HG02885 (cell line): ENCODE data around the gene CCDC187.

ENCODE experiments used
- ATAC-seq: cut with Tn5 transposase; IDR thresholded peaks from one replicate; pipeline ENCODE4 v1.9.1; 2021; ENCODE audit warnings: mild to moderate bottlenecking; ENCODE audit not compliant: unreplicated experiment, poor library complexity

CCDC187 gene

DNA sequence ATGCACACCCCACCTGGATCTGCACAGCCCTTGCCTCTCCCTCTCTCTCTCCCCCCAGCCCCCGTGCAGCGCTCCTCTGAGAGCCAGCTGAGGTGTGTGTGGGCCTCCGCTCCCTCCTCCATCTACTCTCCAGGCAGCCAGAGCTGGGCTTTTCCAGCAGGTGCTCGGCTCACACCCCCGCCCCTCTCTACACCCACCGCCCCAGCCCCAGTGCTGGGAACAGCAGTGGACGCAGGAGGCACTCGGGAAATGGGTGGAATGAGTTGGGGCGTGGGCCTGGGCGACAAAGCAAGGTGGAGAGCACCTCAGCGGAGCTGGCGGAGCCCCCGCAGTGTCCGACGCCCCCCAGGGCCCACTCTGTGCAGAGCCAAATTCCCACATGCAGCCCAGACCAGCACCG, 85.6 kb downstream of the CCDC187 start:
- ATAC-seq = no peak

DNA sequence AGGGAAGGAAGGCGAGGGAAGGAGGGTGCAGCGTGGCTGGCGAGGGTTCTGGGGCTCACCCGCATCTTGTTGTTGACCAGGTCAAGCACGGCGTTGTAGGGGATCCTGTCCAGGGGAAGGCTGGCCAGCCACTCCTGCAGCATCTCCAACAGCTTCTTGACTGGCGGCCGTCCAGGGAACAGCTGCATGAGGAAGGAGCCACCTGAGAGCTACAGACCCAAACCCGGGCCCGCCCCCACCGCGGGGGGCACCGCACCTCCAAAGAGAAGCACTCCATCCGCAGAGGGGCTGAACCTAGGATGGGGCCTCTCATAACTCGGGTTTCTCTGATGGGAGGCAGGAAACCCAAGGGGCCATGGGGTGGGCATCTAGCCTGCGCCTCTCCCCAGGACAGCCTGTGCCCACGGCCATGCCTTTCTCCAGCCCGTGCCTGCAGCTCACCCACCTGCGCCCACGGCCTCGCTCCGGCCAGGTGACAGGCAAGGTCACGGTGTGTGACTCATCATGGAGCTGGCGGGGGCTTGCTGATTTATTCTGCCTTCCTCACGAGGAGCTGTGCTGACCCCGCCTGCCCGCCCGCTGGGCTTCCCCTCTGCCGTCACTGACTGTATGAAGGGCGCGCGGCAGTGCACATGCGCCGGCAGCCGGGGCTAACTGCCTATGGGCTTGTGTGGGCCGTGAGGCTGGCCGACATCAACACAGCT, 87.2 kb downstream of the CCDC187 start:
- no peak for ATAC-seq

DNA sequence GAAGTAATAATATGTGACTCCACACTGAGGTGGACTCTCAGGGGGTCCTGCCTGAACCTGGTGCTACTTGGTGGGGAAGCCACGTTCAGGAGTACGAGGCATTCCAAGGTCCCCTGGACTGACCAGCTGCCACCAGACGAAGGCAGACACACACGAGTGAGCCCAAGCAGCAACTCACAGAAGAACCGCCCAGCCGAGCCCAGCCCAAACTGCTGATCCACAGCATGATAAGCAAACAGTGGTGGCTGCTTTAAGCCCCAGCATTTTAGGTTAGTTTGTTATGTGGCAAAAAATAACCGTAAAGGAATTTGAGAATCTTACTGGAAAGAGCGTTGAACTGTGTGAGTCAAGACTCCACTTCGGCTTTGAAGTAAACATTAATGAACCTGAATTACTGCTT, 90.2 kb downstream of the CCDC187 start:
- no peak for ATAC-seq

DNA sequence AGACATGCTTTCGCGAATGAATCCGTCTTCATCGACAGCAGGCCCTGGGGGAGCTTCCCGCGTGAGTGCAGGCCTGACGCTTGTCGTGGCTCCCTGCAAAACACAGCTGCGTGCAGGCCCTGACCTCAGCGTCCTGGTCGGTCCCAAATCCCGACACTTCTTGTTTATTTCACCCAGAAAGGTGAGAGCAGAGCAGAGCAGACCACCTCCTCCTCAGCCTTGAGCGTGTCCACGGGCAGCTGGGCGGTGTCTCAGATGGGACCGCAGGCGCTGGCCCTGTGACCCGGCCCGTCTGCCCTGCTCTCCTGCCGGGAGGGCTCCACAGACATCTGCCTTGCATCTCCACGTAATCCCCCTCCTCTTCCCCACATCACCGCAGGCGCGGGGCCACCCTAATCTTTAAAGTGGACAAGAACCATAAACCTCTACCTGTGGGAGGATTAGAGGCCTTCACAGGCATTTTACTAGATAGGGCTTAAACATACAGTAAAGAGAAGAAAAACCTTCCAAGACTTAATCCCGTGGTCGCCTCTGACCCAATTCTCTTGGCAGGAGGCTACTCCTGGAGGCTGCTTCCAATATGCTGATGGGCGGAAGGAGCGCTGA, 91.4 kb downstream of the CCDC187 start:
- ATAC-seq = no peak

DNA sequence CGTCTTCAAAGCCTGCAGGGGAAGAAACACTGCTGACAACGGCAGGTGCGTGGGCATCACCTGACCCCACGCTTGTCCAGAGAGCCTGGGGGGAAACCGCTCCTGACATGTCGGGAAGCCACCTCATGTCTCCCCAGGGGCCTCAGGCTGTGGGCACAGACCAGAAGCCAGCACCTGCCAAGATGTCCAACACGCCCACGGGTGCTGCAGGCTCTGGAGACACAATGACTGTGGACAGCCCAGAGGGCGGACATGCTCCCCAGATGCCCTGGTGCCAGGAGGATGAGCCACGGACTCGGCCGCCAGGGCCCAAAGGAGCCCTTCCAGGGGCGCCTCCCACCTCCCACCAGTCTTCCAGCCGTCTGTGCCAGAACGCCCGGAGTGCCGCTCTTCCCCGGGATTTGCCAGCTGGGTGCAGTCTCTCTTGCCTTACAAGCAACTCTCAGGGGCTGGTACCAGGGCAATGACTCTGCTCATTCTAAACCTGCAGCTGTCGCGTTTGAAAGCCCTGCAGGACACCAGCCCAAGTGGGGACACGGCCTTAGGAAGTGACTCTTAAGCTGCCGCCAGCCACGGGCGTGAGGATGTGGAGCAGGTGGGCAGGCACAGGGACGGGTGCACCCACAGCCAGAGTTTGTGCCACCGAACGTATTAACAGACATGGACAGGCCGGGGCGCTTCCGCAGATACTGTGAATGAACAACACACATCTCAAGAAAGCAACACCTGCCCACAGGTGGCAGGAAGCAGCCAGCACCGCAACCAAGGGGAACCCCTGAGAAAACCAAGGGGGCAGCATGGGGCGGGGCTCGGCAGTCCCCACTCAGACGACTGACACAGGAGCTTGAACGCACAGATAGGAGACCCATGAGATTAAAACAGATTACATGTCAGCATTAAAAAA, 92.2 kb downstream of the CCDC187 start:
- ATAC-seq = no peak

DNA sequence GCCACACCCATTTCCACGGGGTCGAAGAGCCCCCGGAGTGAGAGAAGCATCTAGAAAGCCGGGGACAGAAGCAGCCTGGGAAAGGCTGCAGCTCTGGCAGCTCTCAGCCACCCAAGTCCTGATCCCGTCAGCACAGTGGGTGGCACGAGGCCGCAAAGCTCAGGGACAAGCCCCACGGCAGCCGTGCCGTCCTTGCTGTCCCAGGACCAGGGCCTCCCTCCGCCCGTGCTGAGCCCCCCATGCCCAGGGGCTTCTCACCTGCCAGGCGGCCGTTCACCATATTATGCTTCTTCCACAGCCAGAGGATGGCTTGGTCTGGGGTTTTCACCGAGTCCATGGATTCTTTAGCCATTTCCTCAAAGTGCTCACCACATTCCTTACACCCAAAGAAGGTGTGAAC, 92.9 kb downstream of the CCDC187 start:
- no peak for ATAC-seq

DNA sequence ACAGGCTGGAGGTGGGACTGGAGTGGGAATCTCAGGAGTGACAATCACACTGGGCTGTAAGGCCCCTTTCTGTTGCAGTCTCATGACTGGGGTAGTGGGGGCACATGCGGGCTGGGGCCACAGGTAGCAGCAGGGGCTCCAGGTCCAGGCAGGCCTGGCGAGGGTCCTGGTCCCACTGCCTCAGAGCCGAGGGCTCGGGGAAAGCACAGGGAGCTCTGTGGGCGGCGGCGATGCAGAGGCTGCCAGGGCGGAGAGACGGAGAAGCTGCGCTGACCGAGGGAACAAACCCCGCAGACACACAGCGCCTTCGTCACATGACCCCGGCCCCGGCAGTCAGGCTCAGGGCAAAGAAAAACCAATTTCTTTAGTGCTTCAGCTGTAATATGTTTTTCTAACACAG, 93.6 kb downstream of the CCDC187 start:
- ATAC-seq = no peak

DNA sequence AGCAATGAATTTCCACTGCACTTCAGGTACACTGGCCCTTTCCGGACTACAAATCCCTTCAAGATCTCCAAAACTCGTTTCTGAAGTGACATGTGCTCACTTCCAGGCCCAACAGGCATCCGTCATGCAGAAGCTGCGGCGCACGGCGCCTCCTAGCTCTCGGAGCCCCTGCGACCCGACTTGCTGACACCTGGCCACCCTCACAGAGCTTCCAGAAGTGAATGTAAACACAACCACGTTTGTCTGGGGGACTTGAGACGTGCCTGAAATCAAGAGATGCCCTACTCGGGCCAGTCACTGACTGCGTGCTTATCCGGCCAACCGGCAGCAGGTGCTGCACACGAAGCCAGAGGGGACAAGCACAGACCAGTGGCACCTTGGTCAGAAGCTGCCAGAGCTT, 94.1 kb downstream of the CCDC187 start:
- ATAC-seq = no peak

DNA sequence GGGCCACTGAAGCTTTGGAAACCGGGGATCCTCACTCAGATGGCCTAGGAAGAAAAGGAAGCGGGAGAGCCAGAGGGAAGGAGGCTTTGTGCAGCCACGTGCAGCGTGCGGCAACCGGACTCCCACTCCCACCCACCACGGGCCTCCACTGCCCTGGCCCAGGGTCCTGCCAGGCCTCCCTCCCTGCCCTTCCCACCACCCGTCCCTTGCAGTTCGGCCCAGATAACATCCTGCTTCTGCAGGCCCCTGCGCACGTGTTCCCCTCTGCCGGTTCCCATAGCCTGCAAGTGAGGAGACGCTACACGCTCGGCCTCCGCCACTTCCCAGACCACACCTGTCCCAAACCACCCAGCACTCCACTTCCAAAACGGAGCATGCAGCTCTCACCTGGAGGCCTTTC, 94.7 kb downstream of the CCDC187 start:
- ATAC-seq = no peak

DNA sequence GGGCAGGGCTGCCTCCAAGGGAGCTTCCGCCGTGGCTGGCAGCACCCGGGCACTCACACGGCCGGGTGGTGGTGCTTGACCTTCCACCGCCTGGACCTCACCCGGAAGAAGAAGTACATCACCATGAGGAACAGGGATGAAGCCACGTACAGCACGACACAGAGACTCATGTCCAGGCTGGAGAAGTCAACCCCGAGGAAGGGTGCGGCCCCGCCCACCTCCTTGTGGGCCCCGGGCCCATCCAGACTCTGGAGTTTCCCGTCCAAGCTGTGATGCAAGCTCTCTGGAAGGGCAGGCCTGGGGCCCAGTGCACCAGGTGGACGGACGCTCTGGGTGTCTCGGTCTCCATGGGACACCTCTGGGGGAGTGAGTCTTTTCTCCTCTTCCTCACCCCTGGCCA, 95.2 kb downstream of the CCDC187 start:
- ATAC-seq = no peak

DNA sequence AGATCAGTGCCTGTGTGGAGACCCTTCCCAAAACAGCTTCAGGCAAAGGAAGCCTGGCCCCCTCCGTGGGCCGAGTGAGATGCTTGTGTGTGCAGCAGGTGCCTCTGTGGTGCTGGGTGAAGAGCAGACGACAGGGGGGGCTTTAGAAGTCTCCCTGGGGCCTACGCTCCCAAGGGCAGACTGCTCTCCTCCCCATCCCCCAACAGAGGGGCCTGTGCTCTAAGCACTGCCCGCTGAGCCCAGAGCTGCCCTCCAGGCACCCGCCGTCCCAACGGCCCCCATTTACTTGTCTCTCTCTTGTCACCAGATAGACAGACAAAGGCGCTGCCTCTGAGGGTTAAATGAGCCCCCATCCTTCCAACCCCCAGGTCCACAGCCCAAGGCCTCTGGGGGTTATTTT, 96.3 kb downstream of the CCDC187 start:
- ATAC-seq = no peak

DNA sequence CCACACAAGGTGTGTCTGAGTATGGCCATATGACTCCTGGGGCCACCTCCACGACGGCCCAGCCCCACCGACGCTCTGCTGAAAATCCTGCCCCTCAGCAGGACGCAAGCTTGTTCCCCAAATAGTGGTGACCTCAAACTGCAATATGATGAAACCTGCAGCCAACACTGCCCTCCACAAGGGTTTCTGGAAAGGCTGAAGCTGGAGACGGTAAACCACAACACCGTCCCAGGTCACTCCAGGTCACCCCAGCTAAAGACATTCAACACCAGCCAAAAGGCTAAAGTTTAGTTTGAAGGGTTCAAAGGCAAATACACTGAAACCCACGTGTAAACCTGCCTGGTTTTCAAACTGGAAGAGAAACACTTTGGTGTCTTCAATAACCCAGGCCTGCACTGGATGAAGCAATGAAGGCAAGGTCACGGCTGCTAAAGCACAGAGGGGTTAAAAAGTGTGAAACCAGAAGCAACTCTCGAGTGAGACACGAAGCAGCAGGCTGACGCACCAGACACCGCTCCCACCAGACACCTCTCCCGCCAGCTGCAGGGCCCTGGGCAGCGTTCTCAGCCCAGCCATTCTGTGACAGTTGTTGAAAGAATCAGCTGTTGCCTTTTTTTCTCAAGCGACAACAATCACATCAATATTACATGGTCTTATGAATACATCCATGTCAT, 97.2 kb downstream of the CCDC187 start:
- no peak for ATAC-seq

DNA sequence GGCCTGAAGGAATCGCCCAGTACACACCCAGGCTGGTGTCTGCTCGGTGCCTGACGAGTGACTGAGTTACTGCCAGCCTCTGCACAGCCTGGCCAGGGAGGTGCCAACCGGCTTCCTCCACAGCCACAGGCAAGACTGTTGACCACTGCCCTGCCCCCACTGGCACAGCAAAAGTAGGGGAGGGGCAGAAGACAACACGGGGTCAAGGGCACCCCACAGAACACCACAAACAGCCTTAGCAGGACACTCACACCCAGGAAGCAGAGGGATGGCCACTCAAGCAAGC, 98.2 kb downstream of the CCDC187 start:
- ATAC-seq = no peak

DNA sequence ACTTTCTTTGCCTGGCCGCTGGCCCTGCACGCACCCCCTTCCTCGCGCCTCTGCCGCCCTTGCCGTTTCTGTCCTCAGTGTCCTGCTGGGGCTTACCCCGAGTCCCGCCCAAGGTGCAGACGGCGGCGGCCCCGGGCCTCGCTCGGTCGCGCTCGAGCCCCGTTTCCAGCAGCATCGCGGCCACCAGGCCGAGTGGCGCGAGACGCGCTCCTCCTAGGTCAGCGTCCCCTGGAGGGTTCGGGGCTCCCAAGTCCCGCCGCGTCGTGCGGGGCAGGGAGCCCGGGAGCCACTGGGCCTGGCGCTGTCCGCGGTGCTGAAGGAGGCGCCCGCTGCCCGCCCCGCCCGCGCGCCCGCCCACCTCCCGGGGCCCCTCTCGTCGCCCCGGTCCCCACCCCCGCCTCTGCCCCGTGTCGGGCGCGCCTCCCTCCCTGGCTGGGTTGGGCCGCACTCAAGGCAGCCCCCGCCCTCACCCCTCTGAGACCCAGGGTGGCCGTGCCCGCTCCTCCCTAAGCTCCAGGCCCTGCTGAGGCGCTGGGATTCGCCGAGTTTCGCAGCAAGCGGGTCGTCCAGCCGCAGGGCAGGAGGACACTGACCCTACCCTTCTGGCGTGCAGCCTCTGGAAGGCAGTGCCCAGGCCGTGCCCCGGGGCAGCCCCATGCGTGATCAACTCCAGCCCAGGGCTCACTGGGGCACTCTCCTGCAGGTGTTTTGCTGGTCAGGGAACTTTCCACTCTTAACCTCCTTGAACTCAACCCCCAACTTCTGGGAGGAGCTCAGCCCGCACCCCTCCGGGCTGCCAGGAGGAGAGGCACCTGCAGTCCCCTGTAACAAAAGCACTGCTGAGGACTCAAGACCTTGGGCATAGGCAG, 98.8 kb downstream of the CCDC187 start, which contains the start of gene LHX3:
Gene LHX3 (minus strand): TSS at position 291 of the 869 bp plus-strand sequence. CDS start 116 bp downstream, at position 175.
- ATAC-seq = no peak

DNA sequence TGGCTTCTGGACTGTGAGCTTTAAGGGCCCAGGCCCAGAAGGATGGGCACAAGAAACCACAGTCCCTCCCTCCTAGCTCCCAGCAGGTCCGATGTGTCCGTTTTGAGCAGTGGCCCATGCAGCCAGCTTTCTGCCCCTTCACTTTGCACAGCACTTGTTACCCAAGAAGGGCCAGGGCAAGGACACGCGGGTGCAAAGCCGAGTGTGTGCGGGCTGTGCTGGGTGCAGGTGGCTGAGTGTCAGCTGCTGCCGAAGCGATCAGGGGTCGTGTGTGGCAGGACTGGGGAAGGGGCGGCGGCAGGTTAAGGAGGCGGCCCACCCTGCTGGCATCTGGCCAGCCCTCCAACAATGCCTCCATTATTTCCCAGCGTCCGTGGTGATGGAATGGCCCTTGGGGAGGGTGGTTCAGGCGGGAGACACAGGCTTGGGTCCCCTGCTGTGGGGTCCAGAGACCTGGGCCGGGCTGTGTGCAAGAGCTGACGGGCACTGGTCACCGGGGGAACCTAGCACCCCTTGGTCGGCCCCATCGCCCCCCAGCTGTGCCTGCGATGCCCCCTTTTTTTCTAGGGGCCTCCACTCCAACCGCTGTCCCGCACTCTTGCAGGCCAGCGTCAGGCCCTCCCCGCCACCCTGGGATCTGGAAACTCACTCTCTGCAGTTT, 99.6 kb downstream of the CCDC187 start:
- no peak for ATAC-seq

DNA sequence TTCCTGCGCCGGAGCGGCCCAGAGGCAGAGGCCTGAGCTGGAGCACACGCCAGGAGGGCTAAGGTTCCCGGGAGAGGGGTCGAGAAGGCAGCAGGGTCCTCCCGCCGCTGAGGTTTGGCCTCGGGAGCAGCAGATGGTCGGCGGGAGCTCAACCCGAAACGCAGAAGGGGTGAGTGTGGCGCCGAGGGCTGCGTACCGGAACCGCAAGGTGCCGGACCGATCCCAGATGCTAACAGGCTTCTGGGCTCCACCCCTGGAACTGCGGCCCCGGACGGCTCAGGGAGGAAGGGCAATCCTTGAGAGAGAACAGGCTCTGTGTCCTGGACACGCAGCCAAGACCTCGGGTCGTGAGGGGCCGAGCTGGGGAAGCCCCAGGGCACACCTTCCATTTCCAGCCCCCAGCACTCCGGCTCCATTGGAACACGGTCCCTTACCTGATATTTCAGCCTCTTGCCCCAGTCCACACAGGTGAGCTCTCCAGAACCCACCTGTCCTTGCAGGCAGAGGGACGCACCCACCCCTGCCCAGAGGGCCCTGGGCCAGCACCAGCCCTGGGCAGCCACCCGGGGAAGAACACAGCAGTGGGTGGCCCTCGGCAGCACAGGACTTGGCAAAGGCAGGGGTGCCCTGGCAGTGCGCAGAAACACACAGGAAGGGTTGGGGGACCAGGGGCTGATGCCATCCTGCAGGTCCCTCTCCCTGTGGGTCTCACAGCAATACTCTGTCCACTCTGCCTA, 100.3 kb downstream of the CCDC187 start:
- ATAC-seq = no peak

DNA sequence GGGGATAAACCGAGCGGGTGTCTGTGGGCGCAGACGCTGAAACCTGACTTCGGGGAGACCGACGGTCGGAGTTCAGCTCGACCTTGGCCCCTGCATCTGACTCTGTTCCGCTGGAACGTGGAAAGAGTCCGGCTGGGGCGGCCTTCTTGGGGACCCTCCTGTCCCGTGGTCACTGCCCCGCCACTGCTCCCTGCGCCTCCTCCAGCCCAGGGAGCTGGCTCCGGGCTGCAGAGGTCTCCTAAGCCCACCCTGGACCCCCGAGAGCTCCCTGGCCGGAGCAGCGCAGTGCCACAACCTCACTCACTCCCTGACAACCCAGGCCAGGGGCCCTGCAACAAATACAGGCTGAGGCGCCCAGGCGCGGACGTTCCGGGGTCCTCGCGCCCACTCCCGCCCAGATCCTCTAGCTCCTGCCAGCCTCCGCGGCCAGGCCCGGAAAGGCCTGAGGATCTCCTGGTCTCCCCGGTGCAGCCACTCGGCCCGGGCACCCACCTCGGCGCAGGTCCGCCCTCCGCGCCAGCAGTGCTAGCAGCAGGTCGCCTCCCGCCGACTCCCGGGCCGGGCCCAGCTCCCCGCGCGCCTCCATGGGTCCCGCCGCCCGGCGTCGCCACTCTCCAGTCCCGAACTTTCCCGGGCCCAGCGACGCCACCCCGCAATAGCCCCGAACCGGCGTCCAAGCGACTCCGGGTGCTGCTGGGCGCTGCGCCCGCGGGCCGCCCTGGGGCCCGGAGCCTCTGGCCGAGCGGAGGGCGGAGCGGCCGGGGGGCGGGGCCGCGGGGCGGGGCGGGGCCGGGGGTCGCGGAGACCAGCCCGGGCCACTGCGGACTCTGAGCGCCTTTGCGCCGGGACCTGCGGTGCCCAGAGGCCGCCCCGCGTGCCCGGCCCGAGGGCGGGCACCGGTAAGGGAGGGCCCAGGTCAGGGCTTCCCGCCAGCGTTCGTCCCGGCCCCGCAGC, 101.2 kb downstream of the CCDC187 start:
- no peak for ATAC-seq
